HCT116 (cell line): ENCODE measurements around the gene ADAM19.

Experiments used
- CEBPB ChIP-seq: IDR thresholded peaks from 2 replicates; pipeline ENCODE4 v1.6.1; 2012; ENCODE audit warnings: low read depth
- CTCF ChIP-seq, 3 experiments: fragments of 200-600 bp in 1 of 3; sonication (generic) in 1 of 3; IDR thresholded peaks in 2 of 3; conservative IDR thresholded peaks in 1 of 3; 2 replicates each; pipeline ENCODE4 v1.5.1; 2012 to 2017; ENCODE audit warnings: low read depth in 2 of 3, low read length in 2 of 3, antibody characterized with exemption in 1 of 3, borderline replicate concordance in 1 of 3, control low read depth in 1 of 3, mild to moderate bottlenecking in 1 of 3, mixed read lengths in 1 of 3, mixed run types in 1 of 3, moderate library complexity in 1 of 3; ENCODE audit not compliant: insufficient read depth in 1 of 3
- EZH2 ChIP-seq: fragments of 200-600 bp; sonication (generic); IDR thresholded peaks from 2 replicates; pipeline ENCODE4 v1.6.1; 2017; ENCODE audit warnings: antibody characterized with exemption, mixed run types
- EZH2phosphoT487 ChIP-seq: fragments of 200-600 bp; IDR thresholded peaks from 2 replicates; pipeline ENCODE4 v1.6.1; 2018; ENCODE audit warnings: antibody characterized with exemption, borderline replicate concordance
- FOSL1 ChIP-seq: IDR thresholded peaks from 2 replicates; pipeline ENCODE4 v1.6.1; 2012; ENCODE audit warnings: low read depth
- POLR2A ChIP-seq: IDR thresholded peaks from 2 replicates; pipeline ENCODE4 v1.7.0; 2011; ENCODE audit warnings: borderline replicate concordance; ENCODE audit not compliant: insufficient read depth, insufficient read length; ENCODE audit errors: extremely low read depth
- POLR2AphosphoS5 ChIP-seq: IDR thresholded peaks from 2 replicates; pipeline ENCODE4 v1.6.1; 2011; ENCODE audit warnings: mild to moderate bottlenecking, low read depth, low read length, moderate library complexity
- RAD21 ChIP-seq: IDR thresholded peaks from 2 replicates; pipeline ENCODE4 v1.6.1; 2012; ENCODE audit warnings: low read depth, mild to moderate bottlenecking
- SP1 ChIP-seq: IDR thresholded peaks from 2 replicates; pipeline ENCODE4 v1.6.1; 2012; ENCODE audit warnings: low read depth
- SRF ChIP-seq: IDR thresholded peaks from 2 replicates; pipeline ENCODE4 v1.6.1; 2012; ENCODE audit warnings: low read depth
- TCF7L2 ChIP-seq: IDR thresholded peaks from 2 replicates; pipeline ENCODE4 v1.7.0; 2011; ENCODE audit warnings: borderline replicate concordance, inconsistent platforms; ENCODE audit not compliant: insufficient read depth, insufficient read length; ENCODE audit errors: extremely low read depth
- YY1 ChIP-seq: IDR thresholded peaks from 2 replicates; pipeline ENCODE4 v1.6.1; 2011; ENCODE audit warnings: low read length, low read depth, moderate library complexity, mild to moderate bottlenecking; ENCODE audit not compliant: insufficient replicate concordance; ENCODE audit errors: extremely low read depth
- ZNF274 ChIP-seq: fragments of 200-500 bp; sonication (Bioruptor generic); IDR thresholded peaks from 2 replicates; pipeline ENCODE4 v1.6.1; 2014; ENCODE audit warnings: mild to moderate bottlenecking, low read depth, low read length, inconsistent platforms

- TF ChIP-seq EZH2, result no peak
- peak; percentile 79 to 93 (median 92) for TF ChIP-seq CTCF (IDR thresholded peaks at IDR 0.05 in 2 of 3, conservative IDR thresholded peaks at IDR 0.05 in 1 of 3; ENCODE audit: borderline replicate concordance in 1 of 3, insufficient read depth in 1 of 3, low read depth in 2 of 3, low read length in 2 of 3)
- no peak for TF ChIP-seq POLR2A
- no peak for TF ChIP-seq EZH2phosphoT487
- no peak for TF ChIP-seq CEBPB
- no peak for TF ChIP-seq YY1
- TF ChIP-seq POLR2AphosphoS5, result no peak
- no peak for TF ChIP-seq SP1
- TF ChIP-seq RAD21, result peak; percentile 95
- no peak for TF ChIP-seq SRF
- TF ChIP-seq TCF7L2, result no peak
- TF ChIP-seq FOSL1, result no peak
- TF ChIP-seq ZNF274, result no peak
Observed at GRCh38 chr5:157476702-157477408, 98.7 kb downstream of the ADAM19 start.
